ENCODE measurements around the gene HEXA. TPM values are rescaled to one million over a fixed set of nuclear protein-coding genes. Genes with fewer than 3 reads are reported as not detected.

Gene HEXA
- total and polyA plus RNA-seq, 2 of the 8 experiments (the other 6 are each of a cell fraction or from before 2014, with no cell fraction given) = 52.5 to 73.7 TPM

- peaks cover 4 to 31% (median 21%) of the 10 kb centered on the region in 4 experiments; a peak in 7 of 8 replicates for H3K36me3 ChIP-seq (ENCODE audit: control insufficient read depth in 2 of 4, insufficient read depth in 4 of 4, low read length in 3 of 4)
- no peak overlapping the region for H2BK20ac ChIP-seq (ENCODE audit: low read length)
- POLR2A ChIA-PET (ENCODE audit: partially characterized antibody) = no interaction called here
- no peaks in the 10 kb centered on the region for H3K27me3 ChIP-seq (replicated peaks in 1 of 4; ENCODE audit: control insufficient read depth in 3 of 4, extremely low read depth in 1 of 4, insufficient read depth in 3 of 4, low read length in 3 of 4)
- H3K56ac ChIP-seq (replicated peaks; ENCODE audit: insufficient read length, low read depth, low read length) = no peak overlapping the region
- H3K79me2 ChIP-seq (ENCODE audit: control insufficient read depth in 1 of 2, insufficient read depth in 2 of 2, low read length in 2 of 2) = no peaks in the 10 kb centered on the region
- no peak overlapping the region for H3K4me3 ChIP-seq (ENCODE audit: extremely low read depth in 1 of 4, insufficient read depth in 2 of 4, low read depth in 3 of 4, low read length in 4 of 4)
- DNase-seq (ENCODE audit: low read depth in 1 of 2, low spot score in 2 of 2) (no peak), FAIRE-seq (no peak)
- H2AFZ ChIP-seq (ENCODE audit: low read length) = no peak overlapping the region
- no peak overlapping the region for H2BK120ac ChIP-seq (replicated peaks; ENCODE audit: low read depth, low read length)
- H3K4me1 ChIP-seq (replicated peaks in 1 of 4; ENCODE audit: control insufficient read depth in 3 of 4, insufficient read depth in 4 of 4, low read length in 3 of 4) = no peaks in the 10 kb centered on the region
- no peak overlapping the region for H3K14ac ChIP-seq (ENCODE audit: insufficient read length)
- no peaks in the 10 kb centered on the region for H3K9me3 ChIP-seq (ENCODE audit: insufficient read depth in 2 of 2, low read depth in 1 of 2, low read length in 1 of 2)
- no peak overlapping the region for H2BK12ac ChIP-seq (ENCODE audit: low read depth, low read length)
- 76% methylated on average over 2 of the region's 2 CpGs; no CpG with 5 or more reads in 1 of the 2 experiments for WGBS, 2 experiments (ENCODE audit: extremely low coverage in 1 of 2, insufficient coverage in 1 of 2, insufficient read length in 1 of 2, insufficient replicate concordance in 2 of 2, low coverage in 1 of 2, low lambda C conversion rate in 2 of 2, missing lambda C conversion rate in 1 of 2)
- no peak overlapping the region for H3K23ac ChIP-seq (ENCODE audit: insufficient read length)
- H2BK5ac ChIP-seq (ENCODE audit: low read depth, low read length) = no peak overlapping the region
- no peak overlapping the region for H4K91ac ChIP-seq (replicated peaks; ENCODE audit: insufficient read length, low read length)
- CTCF ChIA-PET (ENCODE audit: partially characterized antibody) = interaction anchor here (1.2 kb wide), 1 partner anchor 12 kb away, joined by 5 read pairs; no protein-coding TSS in a partner anchor
- H3K18ac ChIP-seq (ENCODE audit: extremely low read depth, low read length) = no peak overlapping the region
- H3K27ac ChIP-seq (ENCODE audit: low read depth, low read length) = no peak overlapping the region
- H4K20me1 ChIP-seq (replicated peaks in 1 of 2; ENCODE audit: control insufficient read depth in 1 of 2, insufficient read depth in 2 of 2, low read length in 2 of 2) = peaks cover 0 to 4% of the 10 kb centered on the region in 2 experiments
- H4K5ac ChIP-seq (ENCODE audit: insufficient read length, low read depth, low read length) = no peak overlapping the region
- H2AK5ac ChIP-seq (ENCODE audit: low read depth, low read length) = no peak overlapping the region
- no peak overlapping the region for H2BK15ac ChIP-seq (ENCODE audit: low read length)
- H4K8ac ChIP-seq (ENCODE audit: extremely low read depth, insufficient read depth, low read length) = no peak overlapping the region
- H3K79me1 ChIP-seq (ENCODE audit: low read depth, low read length) = no peaks in the 10 kb centered on the region; the same call in 1 of the 2 replicates
- no peak overlapping the region for H3K4ac ChIP-seq (replicated peaks; ENCODE audit: insufficient read length, low read depth, low read length)
- no peak overlapping the region for H3K4me2 ChIP-seq (ENCODE audit: insufficient read depth in 1 of 2, low read depth in 2 of 2, low read length in 2 of 2)
- H3K9ac ChIP-seq (replicated peaks in 1 of 4; ENCODE audit: extremely low read depth in 1 of 4, low read depth in 3 of 4, low read length in 3 of 4) = no peak overlapping the region
- no peaks in the 10 kb centered on the region for H3K23me2 ChIP-seq (ENCODE audit: low read depth, low read length)
- TF ChIP-seq SIN3A (conservative IDR thresholded peaks at IDR 0.05 in 1 of 2, IDR thresholded peaks at IDR 0.05 in 1 of 2; ENCODE audit: low read depth in 1 of 2, low read length in 2 of 2) (no peak), HDAC6 (IDR thresholded peaks at IDR 0.05; ENCODE audit: low read depth, low read length) (no peak), JUND (IDR thresholded peaks at IDR 0.05; ENCODE audit: low read length) (no peak), E2F6 (IDR thresholded peaks at IDR 0.05) (no peak), NANOG (IDR thresholded peaks at IDR 0.05; ENCODE audit: insufficient read depth, low read depth, low read length, poor library complexity, severe bottlenecking) (no peak), SRF (IDR thresholded peaks at IDR 0.05; ENCODE audit: low read depth, low read length) (no peak), ATF2 (IDR thresholded peaks at IDR 0.05; ENCODE audit: low read length) (no peak), RNF2 (IDR thresholded peaks at IDR 0.05; ENCODE audit: borderline replicate concordance, low read depth, low read length, missing control alignments, poor library complexity, severe bottlenecking) (no peak), SIX5 (IDR thresholded peaks at IDR 0.05; ENCODE audit: low read depth, low read length) (no peak), YY1 (IDR thresholded peaks at IDR 0.05; ENCODE audit: low read depth, low read length) (no peak)
Observed at GRCh38 chr15:72353266-72353665, 22.5 kb downstream of the HEXA start.
